ENCODE results near the gene PIRT. TPM values are rescaled to one million over a fixed set of nuclear protein-coding genes. Genes with fewer than 3 reads are reported as not detected.
"Not testable (repeated sequence)": the region's sequence is repeated elsewhere in the genome, so short reads cannot be mapped to it uniquely, and the experiment has no call there.

PIRT gene
- total RNA-seq, 1 donor from 2014 or later, result 6.4 TPM

DNA sequence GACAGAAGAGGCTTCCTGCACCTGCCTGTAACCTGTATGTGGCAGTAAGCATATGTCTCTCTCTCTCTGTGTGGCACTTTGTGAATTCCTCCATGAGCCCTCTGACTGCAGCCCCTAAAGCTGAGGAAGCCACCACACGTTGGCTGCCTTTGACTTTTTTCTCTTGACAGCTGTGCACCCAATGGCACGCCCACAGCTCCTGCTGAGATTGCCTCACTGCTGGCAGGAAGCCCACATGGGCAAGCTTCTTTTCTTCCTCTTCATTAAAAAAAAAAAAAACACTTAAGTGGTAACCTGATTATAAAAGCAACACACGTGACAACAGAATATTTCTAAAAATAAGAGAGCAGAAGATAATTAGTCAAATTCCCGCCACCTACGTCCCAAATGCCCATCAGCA lies 34.0 kb upstream of the PIRT start:
- Histone ChIP-seq H3K4me1 (no peaks in the 10 kb centered on the region), H3K27me3 (no peaks in the 10 kb centered on the region), H3K4me3 (no peak overlapping the region), H3K36me3 (no peaks in the 10 kb centered on the region), H3K9me3 (no peaks in the 10 kb centered on the region), H3K27ac (no peak overlapping the region)
- no peak for DNase-seq (ENCODE audit: extremely low spot score in 2 of 2)
- TF ChIP-seq CTCF (IDR thresholded peaks at IDR 0.05), result no peak
- TF ChIP-seq POLR2AphosphoS5 (IDR thresholded peaks at IDR 0.05; ENCODE audit: insufficient read depth in 1 of 2, low read depth in 1 of 2), result no peak
- TF ChIP-seq POLR2A (IDR thresholded peaks at IDR 0.05), result no peak
- intact Hi-C loops (cut with DNase I), result no loop called here

GRCh38 chr17:10870336-10871050 lies 32.6 kb upstream of the PIRT start:
- H3K9me3 ChIP-seq, result no peaks in the 10 kb centered on the region
- TF ChIP-seq POLR2AphosphoS5 (IDR thresholded peaks at IDR 0.05; ENCODE audit: insufficient read depth in 1 of 2, low read depth in 1 of 2) (no peak), CTCF (IDR thresholded peaks at IDR 0.05) (no peak), POLR2A (IDR thresholded peaks at IDR 0.05) (no peak)
- intact Hi-C loops (cut with DNase I), result no loop called here
- no peak overlapping the region for H3K4me3 ChIP-seq
- H3K27ac ChIP-seq, result no peak overlapping the region
- DNase-seq (ENCODE audit: extremely low spot score in 2 of 2), result no peak
- H3K36me3 ChIP-seq, result no peaks in the 10 kb centered on the region
- H3K27me3 ChIP-seq, result no peaks in the 10 kb centered on the region
- H3K4me1 ChIP-seq, result no peaks in the 10 kb centered on the region

- DNase-seq (ENCODE audit: extremely low spot score in 2 of 2); H3K27ac ChIP-seq; H3K27me3 ChIP-seq; H3K36me3 ChIP-seq; intact Hi-C loops (cut with DNase I); H3K9me3 ChIP-seq; H3K4me3 ChIP-seq; H3K4me1 ChIP-seq: not testable (repeated sequence)
Measured at GRCh38 chr17:10868744-10869143, 30.9 kb upstream of the PIRT start.

GRCh38 chr17:10859051-10859450 lies 21.2 kb upstream of the PIRT start:
- no peak for DNase-seq (ENCODE audit: extremely low spot score in 2 of 2)
- Histone ChIP-seq H3K9me3 (no peaks in the 10 kb centered on the region), H3K36me3 (no peaks in the 10 kb centered on the region), H3K27ac (no peak overlapping the region), H3K4me1 (no peaks in the 10 kb centered on the region), H3K4me3 (no peak overlapping the region), H3K27me3 (no peaks in the 10 kb centered on the region)
- TF ChIP-seq CTCF (IDR thresholded peaks at IDR 0.05), result no peak
- TF ChIP-seq POLR2AphosphoS5 (IDR thresholded peaks at IDR 0.05; ENCODE audit: insufficient read depth in 1 of 2, low read depth in 1 of 2), result no peak
- TF ChIP-seq POLR2A (IDR thresholded peaks at IDR 0.05), result no peak
- intact Hi-C loops (cut with DNase I), result no loop called here

GRCh38 chr17:10857976-10858375 lies 20.1 kb upstream of the PIRT start:
- Histone ChIP-seq H3K36me3 (no peaks in the 10 kb centered on the region), H3K4me1 (no peaks in the 10 kb centered on the region), H3K27ac (no peak overlapping the region), H3K27me3 (no peaks in the 10 kb centered on the region), H3K9me3 (no peaks in the 10 kb centered on the region), H3K4me3 (no peak overlapping the region)
- intact Hi-C loops (cut with DNase I), result no loop called here
- TF ChIP-seq POLR2AphosphoS5 (IDR thresholded peaks at IDR 0.05; ENCODE audit: insufficient read depth in 1 of 2, low read depth in 1 of 2), result no peak
- no peak for TF ChIP-seq CTCF (IDR thresholded peaks at IDR 0.05)
- TF ChIP-seq POLR2A (IDR thresholded peaks at IDR 0.05), result no peak
- no peak for DNase-seq (ENCODE audit: extremely low spot score in 2 of 2)

DNA sequence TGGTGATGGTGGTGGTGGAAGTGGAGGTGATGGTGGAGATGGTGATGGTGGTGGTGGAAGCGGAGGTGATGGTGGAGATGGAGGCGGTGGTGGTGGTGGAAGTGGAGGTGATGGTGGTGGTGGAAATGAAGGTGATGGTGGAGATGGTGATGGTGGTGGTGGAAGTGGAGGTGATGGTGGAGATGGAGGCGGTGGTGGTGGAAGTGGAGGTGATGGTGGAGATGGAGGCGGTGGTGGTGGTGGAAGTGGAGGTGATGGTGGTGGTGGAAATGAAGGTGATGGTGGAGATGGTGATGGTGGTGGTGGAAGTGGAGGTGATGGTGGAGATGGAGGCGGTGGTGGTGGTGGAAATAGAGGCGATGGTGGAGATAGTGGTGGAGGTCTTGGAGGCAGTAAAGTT lies 8.7 kb upstream of the PIRT start:
- not testable (repeated sequence) for H3K27me3 ChIP-seq; H3K4me1 ChIP-seq; H3K27ac ChIP-seq; H3K36me3 ChIP-seq; DNase-seq (ENCODE audit: extremely low spot score in 2 of 2); H3K9me3 ChIP-seq; H3K4me3 ChIP-seq
- intact Hi-C loops (cut with DNase I), result loop anchor here (5.0 kb wide), 1 partner anchor 109 kb away; no protein-coding TSS in a partner anchor

Data from vagina (tissue), 2 donors.